BE2C (cell line): ENCODE measurements around the gene WWOX.

ENCODE experiments used
- DNase-seq: peaks from one replicate; pipeline ENCODE4 v3.0.0-alpha.2; 2020
- H3K27me3 ChIP-seq: fragments of 250-450 bp; sonication (Bioruptor Pico); 2 replicates; pipeline ENCODE4 v1.5.1; 2020; ENCODE audit warnings: mild to moderate bottlenecking
- H3K36me3 ChIP-seq: fragments of 250-450 bp; sonication (Bioruptor Pico); 2 replicates; pipeline ENCODE4 v1.5.1; 2020; ENCODE audit warnings: mild to moderate bottlenecking
- H3K4me1 ChIP-seq: fragments of 250-450 bp; sonication (Bioruptor Pico); 2 replicates; pipeline ENCODE4 v1.5.1; 2020
- H3K4me3 ChIP-seq: 2 replicates; pipeline ENCODE4 v1.5.1; 2011; ENCODE audit warnings: low read depth, low read length
- H3K9me3 ChIP-seq: fragments of 250-450 bp; sonication (Bioruptor Pico); 2 replicates; pipeline ENCODE4 v1.5.1; 2020
- CTCF ChIP-seq: IDR thresholded peaks from 2 replicates; pipeline ENCODE4 v1.5.1; 2012; ENCODE audit warnings: mild to moderate bottlenecking, low read depth, low read length

Gene WWOX

GRCh38 chr16:78980825-78981224 lies 881.4 kb downstream of the WWOX start:
- H3K4me1 ChIP-seq = no peaks in the 10 kb centered on the region
- no peaks in the 10 kb centered on the region for H3K27me3 ChIP-seq
- TF ChIP-seq CTCF = no peak
- H3K4me3 ChIP-seq = no peak overlapping the region
- no peaks in the 10 kb centered on the region for H3K9me3 ChIP-seq
- DNase-seq = no peak
- no peaks in the 10 kb centered on the region for H3K36me3 ChIP-seq

GRCh38 chr16:78982096-78982744 lies 882.8 kb downstream of the WWOX start:
- Histone ChIP-seq H3K4me3 (no peak overlapping the region), H3K36me3 (no peaks in the 10 kb centered on the region), H3K4me1 (no peaks in the 10 kb centered on the region), H3K27me3 (no peaks in the 10 kb centered on the region), H3K9me3 (no peaks in the 10 kb centered on the region)
- no peak for DNase-seq
- TF ChIP-seq CTCF = no peak

GRCh38 chr16:78984324-78984723 lies 884.9 kb downstream of the WWOX start:
- no peaks in the 10 kb centered on the region for H3K36me3 ChIP-seq
- H3K4me3 ChIP-seq = no peak overlapping the region
- H3K27me3 ChIP-seq = no peaks in the 10 kb centered on the region
- H3K9me3 ChIP-seq = no peaks in the 10 kb centered on the region
- TF ChIP-seq CTCF = no peak
- H3K4me1 ChIP-seq = no peaks in the 10 kb centered on the region
- no peak for DNase-seq

- TF ChIP-seq CTCF = no peak
- Histone ChIP-seq H3K4me3 (no peak overlapping the region), H3K27me3 (no peaks in the 10 kb centered on the region), H3K9me3 (no peaks in the 10 kb centered on the region), H3K4me1 (no peaks in the 10 kb centered on the region), H3K36me3 (no peaks in the 10 kb centered on the region)
- DNase-seq = no peak
Measured at GRCh38 chr16:78984887-78985464, 885.5 kb downstream of the WWOX start.

GRCh38 chr16:78985716-78986605 lies 886.5 kb downstream of the WWOX start:
- TF ChIP-seq CTCF = no peak
- H3K4me3 ChIP-seq = no peak overlapping the region
- H3K4me1 ChIP-seq = no peaks in the 10 kb centered on the region
- H3K36me3 ChIP-seq = no peaks in the 10 kb centered on the region
- no peak for DNase-seq
- H3K9me3 ChIP-seq = no peaks in the 10 kb centered on the region
- no peaks in the 10 kb centered on the region for H3K27me3 ChIP-seq
